ENCODE data around the gene POU6F2.
A peak's percentile ranks its signal among the peaks of the same experiment; 100 is the strongest.
"Not testable (repeated sequence)": the region's sequence is repeated elsewhere in the genome, so short reads cannot be mapped to it uniquely, and the experiment has no call there.

Gene POU6F2

GRCh38 chr7:38977685-38978084 is at the start of gene POU6F2:
POU6F2 (plus strand) TSS chr7:38977909; CDS start chr7:38977954, 45 bp downstream.
- DNase-seq = no peak

GRCh38 chr7:38928506-38928905 is 49.2 kb upstream of the POU6F2 start:
- no peak for DNase-seq

GRCh38 chr7:38929460-38930171 is 48.1 kb upstream of the POU6F2 start:
- DNase-seq = no peak

- DNase-seq = peak; percentile 14
Measured at GRCh38 chr7:38932509-38933168, 45.1 kb upstream of the POU6F2 start.

- no peak for DNase-seq
Measured at GRCh38 chr7:38934051-38934450, 43.7 kb upstream of the POU6F2 start.

- no peak for DNase-seq
Measured at GRCh38 chr7:38934536-38934935, 43.2 kb upstream of the POU6F2 start.

- DNase-seq = no peak
Measured at GRCh38 chr7:38936641-38937040, 41.1 kb upstream of the POU6F2 start.

- DNase-seq = no peak
Measured at GRCh38 chr7:38938001-38938485, 39.7 kb upstream of the POU6F2 start.

GRCh38 chr7:38938589-38938988 is 39.1 kb upstream of the POU6F2 start:
- DNase-seq = no peak

GRCh38 chr7:38940774-38941173 is 36.9 kb upstream of the POU6F2 start:
- DNase-seq = no peak

GRCh38 chr7:38942431-38943051 is 35.2 kb upstream of the POU6F2 start:
- no peak for DNase-seq

GRCh38 chr7:38947541-38947940 is 30.2 kb upstream of the POU6F2 start:
- DNase-seq = not testable (repeated sequence)

GRCh38 chr7:38950309-38950708 is 27.4 kb upstream of the POU6F2 start:
- DNase-seq = no peak

- DNase-seq = no peak
Measured at GRCh38 chr7:38951213-38951612, 26.5 kb upstream of the POU6F2 start.

GRCh38 chr7:38953227-38953626 is 24.5 kb upstream of the POU6F2 start:
- DNase-seq = no peak

GRCh38 chr7:38953971-38954370 is 23.7 kb upstream of the POU6F2 start:
- DNase-seq = no peak

- DNase-seq = no peak
Measured at GRCh38 chr7:38955892-38956291, 21.8 kb upstream of the POU6F2 start.

- no peak for DNase-seq
Measured at GRCh38 chr7:38962028-38962427, 15.7 kb upstream of the POU6F2 start.

GRCh38 chr7:38964921-38965320 is 12.8 kb upstream of the POU6F2 start:
- no peak for DNase-seq

GRCh38 chr7:38973760-38974159 is 3.9 kb upstream of the POU6F2 start:
- DNase-seq = no peak

- DNase-seq = no peak
Measured at GRCh38 chr7:38975944-38976392, 1.7 kb upstream of the POU6F2 start.

GRCh38 chr7:38978491-38978890 is 782 bp downstream of the POU6F2 start:
- DNase-seq = no peak

- DNase-seq = no peak
Measured at GRCh38 chr7:38992203-38992602, 14.5 kb downstream of the POU6F2 start.

GRCh38 chr7:39001595-39001994 is 23.9 kb downstream of the POU6F2 start:
- DNase-seq = no peak

Measured in NCI-H2081 treated with DMSO at 0.1 percent for 48 hours (cell line).